Neural cell (in vitro differentiated cells): ENCODE measurements around the gene PPP1R13B. TPM values are rescaled to one million over a fixed set of nuclear protein-coding genes. Genes with fewer than 3 reads are reported as not detected.

Experiments
- H2AFZ ChIP-seq: fragments of 200-600, 300-800 bp; sonication (generic), shearing (Covaris generic); 2 replicates; pipeline ENCODE4 v1.6.0; 2014; ENCODE audit warnings: low read depth, mild to moderate bottlenecking, antibody characterized with exemption, low read length, moderate library complexity
- H3F3A ChIP-seq: fragments of 200-600 bp; shearing (Covaris generic); 2 replicates; pipeline ENCODE4 v1.6.1; 2016; ENCODE audit warnings: mild to moderate bottlenecking, moderate library complexity, mixed read lengths, antibody characterized with exemption, low read length; ENCODE audit not compliant: insufficient read depth, poor library complexity, severe bottlenecking
- H3K27ac ChIP-seq: fragments of 200-600, 300-800 bp; sonication (generic), shearing (Covaris generic); 2 replicates; pipeline ENCODE4 v1.5.1; 2014; ENCODE audit warnings: mild to moderate bottlenecking, low read length, moderate library complexity
- H3K27me3 ChIP-seq: fragments of 300-800, 200-600 bp; sonication (generic), shearing (Covaris generic); 2 replicates; pipeline ENCODE4 v1.6.0; 2014; ENCODE audit warnings: mild to moderate bottlenecking, low read depth, low read length, moderate library complexity; ENCODE audit not compliant: insufficient read depth
- H3K36me3 ChIP-seq: fragments of 300-800, 200-600 bp; sonication (generic), shearing (Covaris generic); 2 replicates; pipeline ENCODE4 v1.5.1; 2014; ENCODE audit warnings: mild to moderate bottlenecking, antibody characterized with exemption, low read length, moderate library complexity; ENCODE audit not compliant: insufficient read depth
- H3K4me2 ChIP-seq: fragments of 300-800, 200-600 bp; sonication (generic), shearing (Covaris generic); 2 replicates; pipeline ENCODE4 v1.6.0; 2014; ENCODE audit warnings: mild to moderate bottlenecking, low read length
- H3K4me3 ChIP-seq: fragments of 300-800, 200-600 bp; sonication (generic), shearing (Covaris generic); 2 replicates; pipeline ENCODE4 v1.5.1; 2014; ENCODE audit warnings: mild to moderate bottlenecking, low read length, moderate library complexity
- H3K79me2 ChIP-seq: fragments of 200-600 bp; shearing (Covaris generic); replicated peaks from 2 replicates; pipeline ENCODE4 v1.6.0; 2014; ENCODE audit warnings: mild to moderate bottlenecking, low read length, moderate library complexity; ENCODE audit not compliant: insufficient read depth
- H3K9ac ChIP-seq: fragments of 300-800, 200-600 bp; sonication (generic), shearing (Covaris generic); 2 replicates; pipeline ENCODE4 v1.6.1; 2016; ENCODE audit warnings: mild to moderate bottlenecking, low read length, mixed read lengths
- H3K9me2 ChIP-seq: fragments of 200-600 bp; shearing (Covaris generic); 2 replicates; pipeline ENCODE4 v1.6.1; 2016; ENCODE audit warnings: mild to moderate bottlenecking, low read length, mixed read lengths; ENCODE audit not compliant: insufficient read depth
- H3K9me3 ChIP-seq: fragments of 200-600, 300-800 bp; sonication (generic), shearing (Covaris generic); 2 replicates; pipeline ENCODE4 v1.6.1; 2016; ENCODE audit warnings: mild to moderate bottlenecking, mixed run types, low read length, moderate library complexity, mixed read lengths
- H4K20me1 ChIP-seq: fragments of 200-600 bp; shearing (Covaris generic); 2 replicates; pipeline ENCODE4 v1.6.1; 2016; ENCODE audit warnings: mild to moderate bottlenecking, mixed run types; ENCODE audit not compliant: insufficient read depth
- EP300 ChIP-seq: fragments of 450-650 bp; conservative IDR thresholded peaks from 2 replicates; pipeline ENCODE4 v1.6.1; 2014; ENCODE audit warnings: antibody characterized with exemption, mild to moderate bottlenecking, moderate library complexity; ENCODE audit not compliant: poor library complexity, severe bottlenecking
- EZH2 ChIP-seq: fragments of 200-600, 300-800 bp; shearing (Covaris generic), sonication (generic); IDR thresholded peaks from 2 replicates; pipeline ENCODE4 v1.6.1; 2014; ENCODE audit warnings: antibody characterized with exemption, low read length, borderline replicate concordance, mild to moderate bottlenecking; ENCODE audit not compliant: insufficient read depth, poor library complexity, severe bottlenecking
- MXI1 ChIP-seq: fragments of 450-650 bp; conservative IDR thresholded peaks from 2 replicates; pipeline ENCODE4 v1.6.1; 2014; ENCODE audit warnings: antibody characterized with exemption, mild to moderate bottlenecking; ENCODE audit not compliant: poor library complexity, severe bottlenecking
- POLR2AphosphoS5 ChIP-seq: IDR thresholded peaks from 2 replicates; pipeline ENCODE4 v1.6.1; 2012
- RAD21 ChIP-seq: fragments of 450-650 bp; conservative IDR thresholded peaks from 2 replicates; pipeline ENCODE4 v1.6.1; 2014; ENCODE audit warnings: antibody characterized with exemption, mild to moderate bottlenecking, moderate library complexity
- REST ChIP-seq: IDR thresholded peaks from 2 replicates; pipeline ENCODE4 v1.6.1; 2012; ENCODE audit warnings: borderline replicate concordance
- SMC3 ChIP-seq: fragments of 450-650 bp; conservative IDR thresholded peaks from 2 replicates; pipeline ENCODE4 v1.6.1; 2014; ENCODE audit warnings: antibody characterized with exemption, mild to moderate bottlenecking, moderate library complexity; ENCODE audit not compliant: poor library complexity
- TAF1 ChIP-seq: IDR thresholded peaks from 2 replicates; pipeline ENCODE4 v1.6.1; 2012; ENCODE audit warnings: low read depth
- polyA plus RNA-seq: library from polyadenylated mRNA; depleted of rRNA; stranded (reverse); fragments of >200 nt; gene quantifications from 2 replicates; pipeline ENCODE4 v1.2.3, GENCODE V29; 2014
- TF ChIP-seq, protein P1 (sequence below): fragments of 450-650 bp; IDR thresholded peaks from 2 replicates; pipeline ENCODE4 v1.5.1; 2014; ENCODE audit warnings: antibody characterized with exemption, mild to moderate bottlenecking, moderate library complexity; ENCODE audit not compliant: poor library complexity, severe bottlenecking

The PPP1R13B gene
- polyA plus RNA-seq, 1 donor from 2014 or later = 8.2 TPM

DNA sequence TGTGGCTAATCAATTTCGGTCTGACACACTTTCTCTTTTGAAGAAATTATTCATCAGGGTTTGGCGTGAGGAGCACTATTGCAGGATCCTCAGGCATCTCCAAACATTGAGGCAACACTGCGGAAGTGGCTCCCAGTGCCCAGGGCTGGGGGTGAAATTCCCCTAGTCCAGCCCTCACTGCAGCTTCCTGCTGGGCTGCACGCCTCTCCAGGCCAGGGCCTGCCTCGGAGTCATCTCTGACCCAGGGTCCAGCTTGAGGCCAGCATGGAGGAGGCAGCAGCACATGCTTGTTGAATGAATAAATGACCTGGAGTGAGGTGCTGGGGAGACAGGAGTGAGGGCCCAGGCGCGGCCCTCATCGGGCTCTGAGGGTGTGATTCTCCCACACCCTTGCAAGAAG is 44.9 kb upstream of the PPP1R13B start:
- no peaks in the 10 kb centered on the region for H3K9me2 ChIP-seq
- H3K9ac ChIP-seq = no peak overlapping the region
- H3K4me3 ChIP-seq = no peak overlapping the region
- H3K27me3 ChIP-seq = no peaks in the 10 kb centered on the region
- H3F3A ChIP-seq = no peaks in the 10 kb centered on the region
- H3K9me3 ChIP-seq = no peaks in the 10 kb centered on the region
- no peak for TF ChIP-seq SMC3
- TF ChIP-seq POLR2AphosphoS5 = no peak
- TF ChIP-seq, protein P1, sequence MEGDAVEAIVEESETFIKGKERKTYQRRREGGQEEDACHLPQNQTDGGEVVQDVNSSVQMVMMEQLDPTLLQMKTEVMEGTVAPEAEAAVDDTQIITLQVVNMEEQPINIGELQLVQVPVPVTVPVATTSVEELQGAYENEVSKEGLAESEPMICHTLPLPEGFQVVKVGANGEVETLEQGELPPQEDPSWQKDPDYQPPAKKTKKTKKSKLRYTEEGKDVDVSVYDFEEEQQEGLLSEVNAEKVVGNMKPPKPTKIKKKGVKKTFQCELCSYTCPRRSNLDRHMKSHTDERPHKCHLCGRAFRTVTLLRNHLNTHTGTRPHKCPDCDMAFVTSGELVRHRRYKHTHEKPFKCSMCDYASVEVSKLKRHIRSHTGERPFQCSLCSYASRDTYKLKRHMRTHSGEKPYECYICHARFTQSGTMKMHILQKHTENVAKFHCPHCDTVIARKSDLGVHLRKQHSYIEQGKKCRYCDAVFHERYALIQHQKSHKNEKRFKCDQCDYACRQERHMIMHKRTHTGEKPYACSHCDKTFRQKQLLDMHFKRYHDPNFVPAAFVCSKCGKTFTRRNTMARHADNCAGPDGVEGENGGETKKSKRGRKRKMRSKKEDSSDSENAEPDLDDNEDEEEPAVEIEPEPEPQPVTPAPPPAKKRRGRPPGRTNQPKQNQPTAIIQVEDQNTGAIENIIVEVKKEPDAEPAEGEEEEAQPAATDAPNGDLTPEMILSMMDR = no peak
- no peak for TF ChIP-seq REST
- no peak for TF ChIP-seq TAF1
- TF ChIP-seq EP300 = no peak
- no peak for TF ChIP-seq EZH2
- TF ChIP-seq MXI1 = no peak
- TF ChIP-seq RAD21 = no peak
- no peak overlapping the region for H2AFZ ChIP-seq
- H3K36me3 ChIP-seq = no peaks in the 10 kb centered on the region
- H3K79me2 ChIP-seq = no peaks in the 10 kb centered on the region
- no peak overlapping the region for H3K4me2 ChIP-seq
- H4K20me1 ChIP-seq = no peaks in the 10 kb centered on the region
- no peak overlapping the region for H3K27ac ChIP-seq

GRCh38 chr14:103891667-103892215 is 44.4 kb upstream of the PPP1R13B start:
- Histone ChIP-seq H4K20me1 (no peaks in the 10 kb centered on the region), H3F3A (no peaks in the 10 kb centered on the region), H3K9me2 (no peaks in the 10 kb centered on the region), H3K9ac (no peak overlapping the region), H3K4me2 (no peak overlapping the region), H3K79me2 (no peaks in the 10 kb centered on the region), H3K27ac (no peak overlapping the region), H3K4me3 (no peak overlapping the region), H3K36me3 (no peaks in the 10 kb centered on the region), H3K9me3 (no peaks in the 10 kb centered on the region), H2AFZ (no peak overlapping the region), H3K27me3 (no peaks in the 10 kb centered on the region)
- no peak for TF ChIP-seq RAD21
- no peak for TF ChIP-seq EZH2
- TF ChIP-seq POLR2AphosphoS5 = no peak
- no peak for TF ChIP-seq SMC3
- TF ChIP-seq REST = no peak
- no peak for TF ChIP-seq MXI1
- TF ChIP-seq, protein P1 = no peak
- TF ChIP-seq TAF1 = no peak
- no peak for TF ChIP-seq EP300
